ENCODE results near the gene PDE4D. TPM values are rescaled to one million over a fixed set of nuclear protein-coding genes. Genes with fewer than 3 reads are reported as not detected.

The PDE4D gene
- total and polyA plus RNA-seq, 2 donors (not counting 1 experiment from before 2014, with no cell fraction given), result 14.9 to 171 TPM

DNA sequence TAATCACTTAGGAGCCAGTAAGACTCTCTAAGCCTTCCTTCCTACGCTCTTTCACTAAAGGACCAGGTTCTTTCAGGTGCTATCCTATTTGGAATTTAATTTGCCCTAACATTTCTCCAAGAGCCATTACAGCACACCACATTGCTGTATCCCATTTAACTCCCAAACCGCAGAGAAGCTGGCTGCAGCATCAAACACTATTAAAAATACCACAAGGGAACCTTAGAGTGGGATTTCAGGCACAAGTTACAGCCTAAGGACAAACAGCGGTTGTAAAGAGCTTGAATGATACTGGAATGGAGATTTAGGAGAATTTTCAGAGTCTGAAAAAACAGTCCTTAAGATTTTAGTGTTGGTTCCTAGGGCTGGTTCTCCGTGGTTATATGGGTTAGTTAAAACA is 744.3 kb downstream of the PDE4D start:
- Mint-ChIP-seq H3K9me3 (ENCODE audit: insufficient read depth) (no peaks in the 10 kb centered on the region), H3K4me3 (no peak overlapping the region), H3K4me1 (no peaks in the 10 kb centered on the region), H3K27ac (no peak overlapping the region), H3K27me3 (no peaks in the 10 kb centered on the region)
- H3K27ac ChIP-seq (ENCODE audit: low read length in 2 of 2), result no peak overlapping the region
- ChIA-PET POLR2A (interaction anchor here (0.7 kb wide), 1 partner anchor 15 kb away, joined by 3 read pairs; no protein-coding TSS in a partner anchor), CTCF (no interaction called here)
- H4K20me1 ChIP-seq (ENCODE audit: control insufficient read depth, insufficient read depth, low read length, poor library complexity, severe bottlenecking), result no peaks in the 10 kb centered on the region
- H3K4me3 ChIP-seq (ENCODE audit: control extremely low read depth in 1 of 5, extremely low read depth in 1 of 5, insufficient read depth in 1 of 5, low read depth in 2 of 5, low read length in 4 of 5), result no peak overlapping the region
- H3K9ac ChIP-seq (ENCODE audit: low read length), result no peak overlapping the region
- no peaks in the 10 kb centered on the region for H3K27me3 ChIP-seq (replicated peaks in 1 of 4; ENCODE audit: control extremely low read depth in 1 of 4, control insufficient read depth in 3 of 4, insufficient read depth in 4 of 4, low read length in 3 of 4)
- no peak for DNase-seq
- ATAC-seq (ENCODE audit: low read depth), result no peak
- H3K9me3 ChIP-seq (ENCODE audit: control extremely low read depth in 1 of 3, control insufficient read depth in 2 of 3, insufficient read depth in 1 of 3, low read length in 2 of 3), result no peaks in the 10 kb centered on the region
- H2AFZ ChIP-seq (ENCODE audit: insufficient read depth, low read depth, low read length, poor library complexity, severe bottlenecking), result no peak overlapping the region
- 100% methylated on average over 2 of the region's 4 CpGs for WGBS (ENCODE audit: insufficient coverage)
- intact Hi-C loops (cut with micrococcal nuclease), result no loop called here
- H3K4me2 ChIP-seq (replicated peaks; ENCODE audit: low read depth, low read length, poor library complexity, severe bottlenecking), result no peak overlapping the region
- no peaks in the 10 kb centered on the region for H3K79me2 ChIP-seq (ENCODE audit: control insufficient read depth, insufficient read depth, low read length)
- no peaks in the 10 kb centered on the region for H3K36me3 ChIP-seq (replicated peaks in 1 of 2; ENCODE audit: control extremely low read depth in 1 of 2, control insufficient read depth in 1 of 2, extremely low read depth in 1 of 2, insufficient read depth in 2 of 2, low read length in 1 of 2)
- no peaks in the 10 kb centered on the region for H3K4me1 ChIP-seq (ENCODE audit: control insufficient read depth in 2 of 2, insufficient read depth in 2 of 2, low read length in 2 of 2)
- no peak for TF ChIP-seq EZH2 (IDR thresholded peaks at IDR 0.05; ENCODE audit: borderline replicate concordance, insufficient read depth, low read depth, low read length, poor library complexity, severe bottlenecking)
- TF ChIP-seq, protein P1, sequence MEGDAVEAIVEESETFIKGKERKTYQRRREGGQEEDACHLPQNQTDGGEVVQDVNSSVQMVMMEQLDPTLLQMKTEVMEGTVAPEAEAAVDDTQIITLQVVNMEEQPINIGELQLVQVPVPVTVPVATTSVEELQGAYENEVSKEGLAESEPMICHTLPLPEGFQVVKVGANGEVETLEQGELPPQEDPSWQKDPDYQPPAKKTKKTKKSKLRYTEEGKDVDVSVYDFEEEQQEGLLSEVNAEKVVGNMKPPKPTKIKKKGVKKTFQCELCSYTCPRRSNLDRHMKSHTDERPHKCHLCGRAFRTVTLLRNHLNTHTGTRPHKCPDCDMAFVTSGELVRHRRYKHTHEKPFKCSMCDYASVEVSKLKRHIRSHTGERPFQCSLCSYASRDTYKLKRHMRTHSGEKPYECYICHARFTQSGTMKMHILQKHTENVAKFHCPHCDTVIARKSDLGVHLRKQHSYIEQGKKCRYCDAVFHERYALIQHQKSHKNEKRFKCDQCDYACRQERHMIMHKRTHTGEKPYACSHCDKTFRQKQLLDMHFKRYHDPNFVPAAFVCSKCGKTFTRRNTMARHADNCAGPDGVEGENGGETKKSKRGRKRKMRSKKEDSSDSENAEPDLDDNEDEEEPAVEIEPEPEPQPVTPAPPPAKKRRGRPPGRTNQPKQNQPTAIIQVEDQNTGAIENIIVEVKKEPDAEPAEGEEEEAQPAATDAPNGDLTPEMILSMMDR (IDR thresholded peaks at IDR 0.05), result no peak

DNA sequence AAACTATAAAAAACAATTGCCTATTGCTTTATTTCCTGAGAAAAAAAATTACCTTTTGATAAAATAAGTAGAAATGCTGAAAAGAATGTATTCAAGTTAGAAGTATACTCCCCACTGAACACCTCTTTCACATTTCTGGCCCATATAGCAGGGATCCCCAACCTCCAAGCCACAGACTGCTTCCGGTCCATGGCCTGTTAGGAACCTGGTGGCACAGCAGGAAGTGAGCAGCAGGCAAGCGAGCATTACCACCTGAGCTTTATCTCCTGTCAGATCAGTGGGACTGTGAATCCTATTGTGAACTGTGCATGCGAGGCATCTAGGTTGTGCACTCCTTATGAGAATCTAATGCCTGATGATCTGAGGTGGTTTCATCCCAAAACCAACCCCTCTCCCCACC is 746.8 kb downstream of the PDE4D start:
- H3K27ac ChIP-seq (ENCODE audit: low read length in 2 of 2), result no peak overlapping the region
- H3K4me2 ChIP-seq (replicated peaks; ENCODE audit: low read depth, low read length, poor library complexity, severe bottlenecking), result no peak overlapping the region
- no peak overlapping the region for H3K4me3 ChIP-seq (ENCODE audit: control extremely low read depth in 1 of 5, extremely low read depth in 1 of 5, insufficient read depth in 1 of 5, low read depth in 2 of 5, low read length in 4 of 5)
- H3K4me1 Mint-ChIP-seq, result peaks cover 4% of the 10 kb centered on the region
- TF ChIP-seq EZH2 (IDR thresholded peaks at IDR 0.05; ENCODE audit: borderline replicate concordance, insufficient read depth, low read depth, low read length, poor library complexity, severe bottlenecking), result no peak
- TF ChIP-seq, protein P1 (IDR thresholded peaks at IDR 0.05), result no peak
- no peak overlapping the region for H2AFZ ChIP-seq (ENCODE audit: insufficient read depth, low read depth, low read length, poor library complexity, severe bottlenecking)
- WGBS (ENCODE audit: insufficient coverage), result 95% methylated on average over 2 of the region's 3 CpGs
- DNase-seq (no peak), ATAC-seq (ENCODE audit: low read depth) (no peak)
- H3K4me3 Mint-ChIP-seq, result no peak overlapping the region
- H3K27me3 Mint-ChIP-seq, result no peaks in the 10 kb centered on the region
- H3K4me1 ChIP-seq (ENCODE audit: control insufficient read depth in 2 of 2, insufficient read depth in 2 of 2, low read length in 2 of 2), result no peaks in the 10 kb centered on the region
- intact Hi-C loops (cut with micrococcal nuclease), result no loop called here
- no peaks in the 10 kb centered on the region for H3K36me3 ChIP-seq (replicated peaks in 1 of 2; ENCODE audit: control extremely low read depth in 1 of 2, control insufficient read depth in 1 of 2, extremely low read depth in 1 of 2, insufficient read depth in 2 of 2, low read length in 1 of 2)
- H3K27me3 ChIP-seq (replicated peaks in 1 of 4; ENCODE audit: control extremely low read depth in 1 of 4, control insufficient read depth in 3 of 4, insufficient read depth in 4 of 4, low read length in 3 of 4), result no peaks in the 10 kb centered on the region
- ChIA-PET POLR2A (no interaction called here), CTCF (no interaction called here)
- no peaks in the 10 kb centered on the region for H4K20me1 ChIP-seq (ENCODE audit: control insufficient read depth, insufficient read depth, low read length, poor library complexity, severe bottlenecking)
- H3K79me2 ChIP-seq (ENCODE audit: control insufficient read depth, insufficient read depth, low read length), result no peaks in the 10 kb centered on the region
- no peaks in the 10 kb centered on the region for H3K9me3 Mint-ChIP-seq (ENCODE audit: insufficient read depth)
- no peak overlapping the region for H3K27ac Mint-ChIP-seq
- H3K9me3 ChIP-seq (ENCODE audit: control extremely low read depth in 1 of 3, control insufficient read depth in 2 of 3, insufficient read depth in 1 of 3, low read length in 2 of 3), result no peaks in the 10 kb centered on the region
- no peak overlapping the region for H3K9ac ChIP-seq (ENCODE audit: low read length)
